ENCODE results near the gene NCK1. TPM values are rescaled to one million over a fixed set of nuclear protein-coding genes. Genes with fewer than 3 reads are reported as not detected.

NCK1 gene
- total RNA-seq, 4 donors from 2014 or later = 34.9 to 57.7 (median 50.8) TPM

GRCh38 chr3:136831461-136831860 is 30.5 kb upstream of the NCK1 start:
- no peak for ATAC-seq (ENCODE audit: low FRiP score)

DNA sequence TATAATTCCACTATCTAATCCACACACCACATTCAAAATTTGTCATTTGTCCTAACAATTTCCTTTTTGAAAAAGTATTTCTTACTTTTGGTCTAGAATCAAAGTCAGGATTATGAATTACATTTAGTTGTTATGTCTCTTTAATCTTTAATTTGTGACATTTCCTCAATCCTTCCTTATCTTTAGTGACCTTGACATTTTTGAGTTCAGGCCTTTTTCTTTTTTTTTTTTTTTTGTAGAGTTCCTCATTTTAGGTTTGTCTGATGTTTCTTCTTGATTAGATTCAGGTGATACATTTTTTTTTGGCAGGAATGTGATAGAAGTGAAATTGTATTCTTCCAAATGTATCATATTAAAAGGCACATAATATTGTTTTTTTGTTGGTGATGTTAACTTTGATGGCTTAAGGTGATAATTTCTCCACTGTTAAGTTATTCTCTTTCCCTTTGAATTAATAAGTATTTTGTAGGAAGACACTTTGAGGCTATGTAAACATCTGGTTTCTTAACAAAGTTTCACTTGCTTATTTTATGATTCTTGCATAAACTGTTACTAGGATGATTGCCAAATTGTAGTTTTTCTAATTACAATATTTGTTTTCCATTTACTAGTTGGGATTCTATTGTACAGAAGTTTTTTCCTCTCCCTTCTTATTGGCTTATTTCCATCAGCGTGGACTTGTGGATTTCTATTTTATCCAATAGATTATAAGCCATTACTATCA is 26.8 kb upstream of the NCK1 start:
- no peak for TF ChIP-seq CTCF (IDR thresholded peaks at IDR 0.05)
- DNase-seq (ENCODE audit: low spot score) (no peak), ATAC-seq (ENCODE audit: low FRiP score) (no peak)

More at GRCh38 chr3:136831461-136831860, 30.5 kb upstream of the NCK1 start:
- TF ChIP-seq CTCF (IDR thresholded peaks at IDR 0.05) = no peak
- no peak for DNase-seq (ENCODE audit: low spot score)

DNA sequence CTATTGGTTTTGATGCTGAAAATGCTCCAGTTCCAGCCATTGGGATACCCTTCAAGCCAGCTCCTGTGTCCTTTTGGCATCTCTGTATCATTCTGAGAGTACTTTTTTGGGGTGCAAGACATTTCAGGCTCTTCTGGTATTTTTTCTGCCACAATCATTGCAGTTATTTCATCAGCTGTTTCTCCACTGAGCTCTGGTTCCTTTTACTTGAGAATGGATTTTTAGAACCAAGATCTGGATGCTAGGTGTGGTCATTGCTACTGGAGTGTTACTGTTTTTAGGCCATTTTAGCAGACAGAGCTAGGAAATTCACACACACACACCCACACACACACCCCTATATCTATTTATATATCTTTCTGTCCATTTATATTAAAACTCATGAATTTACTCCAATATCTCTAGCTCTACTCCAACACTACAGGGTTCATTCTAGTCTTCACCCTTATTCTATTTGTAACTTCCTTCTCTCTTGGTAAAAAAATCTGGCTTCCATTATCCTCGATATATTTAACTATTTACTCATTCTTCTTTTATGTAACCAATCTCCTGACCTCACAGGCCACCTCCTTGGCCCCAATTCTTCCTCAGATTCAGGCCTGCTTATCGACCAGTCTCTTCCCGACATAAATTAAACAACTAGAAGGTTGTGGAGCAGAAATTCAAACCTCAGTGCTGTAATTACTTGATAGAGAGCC is 26.0 kb upstream of the NCK1 start:
- TF ChIP-seq CTCF (IDR thresholded peaks at IDR 0.05) = no peak
- no peak for DNase-seq (ENCODE audit: low spot score)
- no peak for ATAC-seq (ENCODE audit: low FRiP score)

GRCh38 chr3:136836511-136837156 is 25.4 kb upstream of the NCK1 start:
- DNase-seq (ENCODE audit: low spot score) (no peak), ATAC-seq (ENCODE audit: low FRiP score) (no peak)
- TF ChIP-seq CTCF (IDR thresholded peaks at IDR 0.05) = no peak

DNA sequence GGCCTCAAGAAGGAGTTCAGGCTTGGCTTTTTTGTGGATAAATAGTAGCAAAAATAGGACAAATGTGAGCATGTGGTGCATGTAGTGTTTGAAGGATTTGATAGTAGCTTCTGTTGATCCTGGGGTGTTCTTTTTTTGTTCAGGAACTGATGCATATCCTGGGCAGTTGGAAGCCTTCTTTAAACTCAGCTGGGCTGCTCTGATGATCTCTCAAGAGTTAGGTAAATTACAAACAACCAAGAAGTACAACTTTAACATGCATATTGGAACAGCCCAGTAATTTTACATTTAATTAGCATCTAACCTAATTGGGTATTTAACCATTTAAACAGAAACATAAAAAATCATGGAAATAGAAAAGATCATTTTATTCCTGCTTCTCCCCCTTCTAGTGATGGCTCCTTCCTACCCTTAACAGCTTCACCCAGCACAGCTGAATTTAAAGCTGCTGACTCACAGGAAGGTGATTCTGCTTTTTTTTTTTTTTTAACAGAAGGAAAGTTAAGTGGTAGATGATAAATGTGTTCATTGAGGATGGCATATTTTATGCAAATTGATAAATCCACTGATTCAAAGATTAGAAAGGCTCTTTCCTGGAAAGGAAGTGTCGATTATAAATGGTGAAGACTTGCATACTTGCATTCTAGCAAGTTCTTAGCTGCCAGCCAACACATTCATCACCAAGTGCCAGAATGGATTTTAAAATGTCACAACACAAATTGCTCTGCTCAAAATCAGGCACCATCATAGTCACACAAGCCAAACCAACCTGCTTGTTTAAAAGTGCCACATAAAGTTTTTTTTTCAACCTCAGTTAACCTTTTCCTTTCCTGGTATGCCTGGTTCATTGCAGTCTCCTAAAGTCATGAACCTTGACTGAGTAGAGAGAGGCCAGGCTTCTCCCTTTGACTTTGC is 23.1 kb upstream of the NCK1 start:
- TF ChIP-seq CTCF (IDR thresholded peaks at IDR 0.05) = no peak
- no peak for DNase-seq (ENCODE audit: low spot score)
- no peak for ATAC-seq (ENCODE audit: low FRiP score)

DNA sequence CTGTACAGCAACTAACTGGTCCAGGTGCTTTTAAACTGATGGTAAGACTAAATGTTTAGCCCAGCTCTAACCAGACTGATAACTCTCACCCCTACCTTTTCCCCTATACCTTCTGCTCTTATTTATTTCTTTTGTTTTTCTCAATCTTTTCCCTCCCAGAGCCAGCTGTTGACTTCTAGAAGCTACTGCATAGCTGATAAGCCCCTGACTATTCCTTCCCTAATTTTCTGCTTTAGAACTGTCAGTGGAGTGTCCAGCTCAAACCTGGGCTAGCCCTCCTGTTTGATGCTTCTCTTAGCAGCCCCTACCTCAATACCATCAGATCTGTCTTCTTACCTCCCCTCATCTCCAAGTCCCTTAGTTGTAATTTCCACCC is 22.5 kb upstream of the NCK1 start:
- no peak for ATAC-seq (ENCODE audit: low FRiP score)
- no peak for DNase-seq (ENCODE audit: low spot score)
- TF ChIP-seq CTCF (IDR thresholded peaks at IDR 0.05) = no peak

Data from omental fat pad (tissue), 4 donors.